Panc1 (cell line): ENCODE results near the gene CTTNBP2. TPM values are rescaled to one million over a fixed set of nuclear protein-coding genes. Genes with fewer than 3 reads are reported as not detected.

ENCODE experiments used
- ATAC-seq: fragments of 200-7000 bp; cut with Tn5 transposase; 2 replicates; pipeline ENCODE4 v1.9.1; 2020; ENCODE audit warnings: mild to moderate bottlenecking, moderate library complexity
- BruUV-seq: library from RNA; stranded (reverse); fragments of 400-500 nt; replicated peaks from 2 replicates; lab custom pipeline; 2021; lab: Mats Ljungman, UMichigan
- CTCF ChIA-PET: fragments of 300-600 bp; sonication (Branson Sonifier 250); formaldehyde crosslinking; loops from one replicate; lab custom pipeline; 2022; ENCODE audit warnings: antibody characterized with exemption; lab: Charles Lee
- POLR2A ChIA-PET: fragments of 300-600 bp; sonication (Branson Sonifier 250); formaldehyde crosslinking; loops from one replicate; lab custom pipeline; 2022; ENCODE audit warnings: antibody characterized with exemption; lab: Charles Lee
- DNase-seq: peaks from one replicate; pipeline ENCODE4 v3.0.0-alpha.2; 2010; ENCODE audit warnings: low read depth, low spot score
- H3K27ac ChIP-seq: 2 replicates; pipeline ENCODE4 v1.5.1; 2011; ENCODE audit warnings: mild to moderate bottlenecking, low read length, inconsistent platforms
- H3K27me3 ChIP-seq: fragments of 200-500 bp; sonication (Bioruptor generic); 2 replicates; pipeline ENCODE4 v1.6.0; 2014; ENCODE audit warnings: low read length, inconsistent platforms; ENCODE audit not compliant: control insufficient read depth, insufficient read depth
- H3K36me3 ChIP-seq: fragments of 200-500 bp; sonication (Bioruptor generic); 2 replicates; pipeline ENCODE4 v1.5.1; 2014; ENCODE audit warnings: inconsistent platforms, mild to moderate bottlenecking, low read length, moderate library complexity; ENCODE audit not compliant: control insufficient read depth, insufficient read depth
- H3K4me1 ChIP-seq: 2 replicates; pipeline ENCODE4 v1.5.1; 2011; ENCODE audit warnings: inconsistent platforms, mild to moderate bottlenecking, low read length, moderate library complexity; ENCODE audit not compliant: control insufficient read depth, insufficient read depth
- H3K4me3 ChIP-seq, 2 experiments: 2 replicates each; pipeline ENCODE4 v1.5.1; 2011 to 2012; ENCODE audit warnings: low read depth in 2 of 2, low read length in 2 of 2, mild to moderate bottlenecking in 2 of 2, inconsistent platforms in 1 of 2, moderate library complexity in 1 of 2
- H3K9me3 ChIP-seq: fragments of 200-500 bp; sonication (Bioruptor generic); 2 replicates; pipeline ENCODE4 v1.5.1; 2014; ENCODE audit warnings: low read depth, mild to moderate bottlenecking, inconsistent platforms, low read length, moderate library complexity; ENCODE audit not compliant: control insufficient read depth, insufficient read depth
- POLR2AphosphoS5 ChIP-seq: IDR thresholded peaks from 2 replicates; pipeline ENCODE4 v1.6.1; 2012; ENCODE audit warnings: mild to moderate bottlenecking, low read depth, low read length, moderate library complexity
- SIN3A ChIP-seq: IDR thresholded peaks from 2 replicates; pipeline ENCODE4 v1.6.1; 2012; ENCODE audit warnings: low read depth, mild to moderate bottlenecking, low read length, moderate library complexity, borderline replicate concordance; ENCODE audit not compliant: insufficient read depth
- TCF7L2 ChIP-seq: IDR thresholded peaks from 2 replicates; pipeline ENCODE4 v1.6.1; 2011; ENCODE audit warnings: mild to moderate bottlenecking, low read depth, low read length, inconsistent platforms
- in situ Hi-C: cut with HindIII; loops from 2 replicates; pipeline ENCODE4 v1.10.0; 2016; ENCODE audit warnings: low sequenced_read_pairs, low pct_unique_long_range_greater_than_20kb
- intact Hi-C: fragments of 100-400 bp; cut with micrococcal nuclease; formaldehyde crosslinking; loops from one replicate; pipeline ENCODE4 v1.10.0; 2022; ENCODE audit not compliant: unreplicated experiment
- total RNA-seq: library from RNA; stranded (reverse); gene quantifications from one replicate; pipeline ENCODE4 v1.2.1, GENCODE V29; 2021; ENCODE audit not compliant: unreplicated experiment
- TF ChIP-seq, protein P1 (sequence below): fragments of 450-650 bp; IDR thresholded peaks from 2 replicates; pipeline ENCODE4 v1.5.1; 2017; ENCODE audit warnings: mild to moderate bottlenecking
- TF ChIP-seq, protein P2 (sequence below), 2 experiments: IDR thresholded peaks; 2 replicates each; pipeline ENCODE4 v1.6.1; 2011 to 2012; ENCODE audit warnings: low read depth in 2 of 2, control low read depth in 1 of 2, low read length in 1 of 2, mild to moderate bottlenecking in 1 of 2, moderate library complexity in 1 of 2; ENCODE audit not compliant: insufficient read depth in 1 of 2

Gene CTTNBP2
- total RNA-seq, 1 experiment from 2014 or later, result 1.0 TPM

DNA sequence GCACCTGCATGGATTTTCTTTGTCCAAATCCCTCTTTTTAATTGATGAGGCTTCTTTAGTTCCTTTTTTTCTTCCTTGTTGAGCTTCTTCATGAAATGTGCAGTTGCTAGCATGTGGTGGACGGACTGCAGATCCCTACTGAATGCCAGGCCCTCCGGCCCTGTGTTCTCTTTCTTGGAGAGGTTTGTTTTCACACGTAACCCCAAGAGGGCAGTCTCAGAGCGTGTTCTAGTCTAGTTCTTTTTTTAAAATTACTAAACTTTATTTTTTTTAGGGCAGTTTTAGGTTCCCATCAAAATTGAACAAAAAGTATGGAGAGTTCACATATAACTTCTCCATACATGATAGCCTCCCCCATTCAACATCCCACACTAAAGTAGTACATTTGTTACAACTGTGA, 203.4 kb downstream of the CTTNBP2 start:
- Histone ChIP-seq H3K36me3 (no peaks in the 10 kb centered on the region), H3K27me3 (no peaks in the 10 kb centered on the region), H3K27ac (no peak overlapping the region), H3K4me3 (no peak overlapping the region), H3K4me1 (no peaks in the 10 kb centered on the region), H3K9me3 (no peaks in the 10 kb centered on the region)
- ATAC-seq (no peak), DNase-seq (no peak)
- TF ChIP-seq, protein P1, sequence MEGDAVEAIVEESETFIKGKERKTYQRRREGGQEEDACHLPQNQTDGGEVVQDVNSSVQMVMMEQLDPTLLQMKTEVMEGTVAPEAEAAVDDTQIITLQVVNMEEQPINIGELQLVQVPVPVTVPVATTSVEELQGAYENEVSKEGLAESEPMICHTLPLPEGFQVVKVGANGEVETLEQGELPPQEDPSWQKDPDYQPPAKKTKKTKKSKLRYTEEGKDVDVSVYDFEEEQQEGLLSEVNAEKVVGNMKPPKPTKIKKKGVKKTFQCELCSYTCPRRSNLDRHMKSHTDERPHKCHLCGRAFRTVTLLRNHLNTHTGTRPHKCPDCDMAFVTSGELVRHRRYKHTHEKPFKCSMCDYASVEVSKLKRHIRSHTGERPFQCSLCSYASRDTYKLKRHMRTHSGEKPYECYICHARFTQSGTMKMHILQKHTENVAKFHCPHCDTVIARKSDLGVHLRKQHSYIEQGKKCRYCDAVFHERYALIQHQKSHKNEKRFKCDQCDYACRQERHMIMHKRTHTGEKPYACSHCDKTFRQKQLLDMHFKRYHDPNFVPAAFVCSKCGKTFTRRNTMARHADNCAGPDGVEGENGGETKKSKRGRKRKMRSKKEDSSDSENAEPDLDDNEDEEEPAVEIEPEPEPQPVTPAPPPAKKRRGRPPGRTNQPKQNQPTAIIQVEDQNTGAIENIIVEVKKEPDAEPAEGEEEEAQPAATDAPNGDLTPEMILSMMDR, result peak; percentile 16; the same call in 1 of the 2 replicates
- no peak for TF ChIP-seq SIN3A
- no peak for TF ChIP-seq POLR2AphosphoS5
- TF ChIP-seq, protein P2, sequence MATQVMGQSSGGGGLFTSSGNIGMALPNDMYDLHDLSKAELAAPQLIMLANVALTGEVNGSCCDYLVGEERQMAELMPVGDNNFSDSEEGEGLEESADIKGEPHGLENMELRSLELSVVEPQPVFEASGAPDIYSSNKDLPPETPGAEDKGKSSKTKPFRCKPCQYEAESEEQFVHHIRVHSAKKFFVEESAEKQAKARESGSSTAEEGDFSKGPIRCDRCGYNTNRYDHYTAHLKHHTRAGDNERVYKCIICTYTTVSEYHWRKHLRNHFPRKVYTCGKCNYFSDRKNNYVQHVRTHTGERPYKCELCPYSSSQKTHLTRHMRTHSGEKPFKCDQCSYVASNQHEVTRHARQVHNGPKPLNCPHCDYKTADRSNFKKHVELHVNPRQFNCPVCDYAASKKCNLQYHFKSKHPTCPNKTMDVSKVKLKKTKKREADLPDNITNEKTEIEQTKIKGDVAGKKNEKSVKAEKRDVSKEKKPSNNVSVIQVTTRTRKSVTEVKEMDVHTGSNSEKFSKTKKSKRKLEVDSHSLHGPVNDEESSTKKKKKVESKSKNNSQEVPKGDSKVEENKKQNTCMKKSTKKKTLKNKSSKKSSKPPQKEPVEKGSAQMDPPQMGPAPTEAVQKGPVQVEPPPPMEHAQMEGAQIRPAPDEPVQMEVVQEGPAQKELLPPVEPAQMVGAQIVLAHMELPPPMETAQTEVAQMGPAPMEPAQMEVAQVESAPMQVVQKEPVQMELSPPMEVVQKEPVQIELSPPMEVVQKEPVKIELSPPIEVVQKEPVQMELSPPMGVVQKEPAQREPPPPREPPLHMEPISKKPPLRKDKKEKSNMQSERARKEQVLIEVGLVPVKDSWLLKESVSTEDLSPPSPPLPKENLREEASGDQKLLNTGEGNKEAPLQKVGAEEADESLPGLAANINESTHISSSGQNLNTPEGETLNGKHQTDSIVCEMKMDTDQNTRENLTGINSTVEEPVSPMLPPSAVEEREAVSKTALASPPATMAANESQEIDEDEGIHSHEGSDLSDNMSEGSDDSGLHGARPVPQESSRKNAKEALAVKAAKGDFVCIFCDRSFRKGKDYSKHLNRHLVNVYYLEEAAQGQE (IDR thresholded peaks at IDR 0.05; ENCODE audit: insufficient read depth in 1 of 2, low read depth in 2 of 2, low read length in 1 of 2), result no peak
- POLR2A ChIA-PET, result no interaction called here
- BruUV-seq, result no TSS peak
- intact Hi-C loops (no loop called here), in situ Hi-C loops (no loop called here)
- CTCF ChIA-PET, result no interaction called here

DNA sequence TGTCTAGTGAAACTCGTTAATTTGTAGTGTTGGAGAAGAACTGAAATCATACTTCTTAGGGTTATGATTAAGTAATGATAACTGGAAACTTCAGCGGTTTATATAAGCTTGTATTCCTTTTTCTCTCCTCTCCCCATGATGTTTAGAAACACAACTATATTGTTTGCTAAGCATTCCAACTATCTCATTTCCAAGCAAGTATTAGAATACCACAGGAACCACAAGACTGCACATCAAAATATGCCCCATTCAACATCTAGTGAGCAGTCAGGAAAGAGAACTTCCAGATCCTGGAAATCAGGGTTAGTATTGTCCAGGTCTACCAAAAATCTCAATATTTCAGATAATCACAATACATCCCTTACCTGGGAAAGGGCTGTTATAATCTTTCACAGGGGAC, 205.8 kb downstream of the CTTNBP2 start:
- H3K4me1 ChIP-seq, result no peaks in the 10 kb centered on the region
- H3K9me3 ChIP-seq, result no peaks in the 10 kb centered on the region
- no peak overlapping the region for H3K27ac ChIP-seq
- CTCF ChIA-PET, result no interaction called here
- DNase-seq (no peak), ATAC-seq (no peak)
- in situ Hi-C loops, result no loop called here
- no TSS peak for BruUV-seq
- H3K27me3 ChIP-seq, result no peaks in the 10 kb centered on the region
- TF ChIP-seq POLR2AphosphoS5, result no peak
- H3K36me3 ChIP-seq, result no peaks in the 10 kb centered on the region
- intact Hi-C loops, result no loop called here
- no peak overlapping the region for H3K4me3 ChIP-seq
- POLR2A ChIA-PET, result interaction anchor here (0.6 kb wide), 1 partner anchor 540 kb away, joined by 4 read pairs; no protein-coding TSS in a partner anchor

DNA sequence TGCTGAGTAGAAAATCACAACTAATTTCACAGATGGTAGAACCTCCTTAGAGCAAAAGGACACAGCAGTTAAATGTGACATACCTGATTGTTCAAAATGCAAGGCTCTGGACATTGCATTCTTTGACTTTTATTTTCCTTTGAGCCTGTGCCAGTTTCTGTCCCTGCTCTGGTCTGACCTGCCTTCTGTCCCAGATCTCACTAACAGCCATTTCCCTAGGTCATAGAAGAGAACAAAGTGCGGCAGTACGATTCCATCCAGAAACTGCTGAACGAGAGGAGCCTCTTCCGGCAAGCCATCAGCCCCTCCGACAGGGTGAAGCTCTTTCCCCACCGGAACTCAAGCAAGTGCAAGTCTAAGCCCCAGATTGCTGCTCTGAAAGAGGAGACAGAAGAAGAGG, 206.6 kb downstream of the CTTNBP2 start:
- no peak for DNase-seq
- ChIA-PET POLR2A (interaction anchor here (0.6 kb wide), 1 partner anchor 540 kb away, joined by 4 read pairs; no protein-coding TSS in a partner anchor), CTCF (no interaction called here)
- intact Hi-C loops (no loop called here), in situ Hi-C loops (no loop called here)
- TF ChIP-seq, protein P1, result no peak
- TF ChIP-seq, protein P2 (IDR thresholded peaks at IDR 0.05; ENCODE audit: insufficient read depth in 1 of 2, low read depth in 2 of 2, low read length in 1 of 2), result no peak
- TF ChIP-seq TCF7L2 (no peak), POLR2AphosphoS5 (no peak), SIN3A (no peak)
- no TSS peak for BruUV-seq
- ATAC-seq, result no peak
- Histone ChIP-seq H3K27me3 (no peaks in the 10 kb centered on the region), H3K27ac (no peak overlapping the region), H3K4me1 (no peaks in the 10 kb centered on the region), H3K36me3 (no peaks in the 10 kb centered on the region), H3K4me3 (no peak overlapping the region), H3K9me3 (no peaks in the 10 kb centered on the region)
